Measurements from ENCODE around the gene PEPD.

- no peak for TF ChIP-seq EZH2 (optimal IDR thresholded peaks at IDR 0.05; ENCODE audit: low read depth, low read length)
- TF ChIP-seq CTCF (IDR thresholded peaks at IDR 0.05; ENCODE audit: low read length), result no peak
Observed at GRCh38 chr19:33357556-33357955, 164.0 kb downstream of the PEPD start.
